Neuronal stem cell (in vitro differentiated cells): ENCODE measurements around the gene AHCTF1.

Experiments
- DNase-seq: peaks from one replicate; pipeline ENCODE4 v3.0.0-alpha.2; 2013; ENCODE audit warnings: low spot score
- H2AFZ ChIP-seq: one replicate; pipeline ENCODE4 v1.6.1; 2013; ENCODE audit warnings: mild to moderate bottlenecking, low read length, inconsistent platforms
- H2AK5ac ChIP-seq: 2 replicates; pipeline ENCODE4 v1.6.1; 2013; ENCODE audit warnings: low read depth, mild to moderate bottlenecking, inconsistent platforms, low read length, moderate library complexity, mixed read lengths
- H2BK120ac ChIP-seq: 2 replicates; pipeline ENCODE4 v1.6.1; 2013; ENCODE audit warnings: low read depth, mild to moderate bottlenecking, inconsistent platforms, low read length, moderate library complexity, mixed read lengths
- H2BK12ac ChIP-seq: one replicate; pipeline ENCODE4 v1.6.1; 2013; ENCODE audit warnings: low read length, inconsistent platforms
- H2BK15ac ChIP-seq: 2 replicates; pipeline ENCODE4 v1.6.1; 2013; ENCODE audit warnings: mild to moderate bottlenecking, low read length, inconsistent platforms, mixed read lengths
- H2BK5ac ChIP-seq: one replicate; pipeline ENCODE4 v1.6.1; 2013; ENCODE audit warnings: inconsistent platforms, mild to moderate bottlenecking, low read length, moderate library complexity
- H3K14ac ChIP-seq: one replicate; pipeline ENCODE4 v1.6.1; 2013; ENCODE audit warnings: low read length, inconsistent platforms
- H3K18ac ChIP-seq: 2 replicates; pipeline ENCODE4 v1.6.1; 2013; ENCODE audit warnings: low read length, inconsistent platforms
- H3K23ac ChIP-seq: 2 replicates; pipeline ENCODE4 v1.6.1; 2013; ENCODE audit warnings: low read depth, mild to moderate bottlenecking, mixed read lengths, low read length, inconsistent platforms; ENCODE audit not compliant: poor library complexity
- H3K27ac ChIP-seq: replicated peaks from 3 replicates; pipeline ENCODE4 v1.5.1; 2013; ENCODE audit warnings: low read length, inconsistent platforms
- H3K27me3 ChIP-seq, 3 experiments: 2 replicates each; pipeline ENCODE4 v1.6.1; 2013; ENCODE audit warnings: low read length in 3 of 3, mild to moderate bottlenecking in 2 of 3, inconsistent platforms in 1 of 3, low read depth in 1 of 3, mixed read lengths in 1 of 3, moderate library complexity in 1 of 3; ENCODE audit not compliant: control insufficient read depth in 3 of 3, insufficient read depth in 3 of 3
- H3K36me3 ChIP-seq, 2 donors: replicated peaks in 1 of 2; 2 replicates each; pipeline ENCODE4 v1.6.1; 2013; ENCODE audit warnings: low read length in 2 of 2; ENCODE audit not compliant: control insufficient read depth in 2 of 2, insufficient read depth in 2 of 2
- H3K4ac ChIP-seq: 2 replicates; pipeline ENCODE4 v1.6.1; 2013; ENCODE audit warnings: inconsistent platforms, mild to moderate bottlenecking, low read length, moderate library complexity
- H3K4me1 ChIP-seq, 2 donors: 1 replicate in 1 of 2; 2 replicates in 1 of 2; pipeline ENCODE4 v1.6.1; 2013; ENCODE audit warnings: low read length in 2 of 2, low read depth in 1 of 2; ENCODE audit not compliant: control insufficient read depth in 2 of 2, insufficient read depth in 1 of 2
- H3K4me2 ChIP-seq: one replicate; pipeline ENCODE4 v1.6.1; 2013; ENCODE audit warnings: mild to moderate bottlenecking, low read length, inconsistent platforms; ENCODE audit not compliant: insufficient read depth, poor library complexity, severe bottlenecking
- H3K4me3 ChIP-seq, 2 donors: 2 replicates each; pipeline ENCODE4 v1.5.1; 2013; ENCODE audit warnings: low read length in 2 of 2, mild to moderate bottlenecking in 2 of 2, inconsistent platforms in 1 of 2, moderate library complexity in 1 of 2
- H3K79me1 ChIP-seq: one replicate; pipeline ENCODE4 v1.6.1; 2013; ENCODE audit warnings: low read depth, mild to moderate bottlenecking, inconsistent platforms, low read length, moderate library complexity
- H3K9ac ChIP-seq: one replicate; pipeline ENCODE4 v1.6.1; 2013; ENCODE audit warnings: mild to moderate bottlenecking, low read depth, low read length, inconsistent platforms; ENCODE audit not compliant: poor library complexity
- H3K9me3 ChIP-seq, 2 donors: replicated peaks in 1 of 2; 2 replicates each; pipeline versions ENCODE3 to v1.6.1; 2013; ENCODE audit warnings: low read length in 2 of 2, mild to moderate bottlenecking in 2 of 2, inconsistent platforms in 1 of 2, low read depth in 1 of 2, mixed read lengths in 1 of 2, moderate library complexity in 1 of 2; ENCODE audit not compliant: control insufficient read depth in 2 of 2, insufficient read depth in 1 of 2
- H4K8ac ChIP-seq: one replicate; pipeline ENCODE4 v1.6.1; 2013; ENCODE audit warnings: low read depth, mild to moderate bottlenecking, inconsistent platforms, low read length, moderate library complexity
- H4K91ac ChIP-seq: one replicate; pipeline ENCODE4 v1.6.1; 2013; ENCODE audit warnings: low read length, low read depth, mild to moderate bottlenecking, inconsistent platforms; ENCODE audit not compliant: poor library complexity
- WGBS, 2 donors: extraction: QIAGEN DNeasy Blood & Tissue Kit; methylation state at CpG; one replicate each; pipeline ENCODE4 v1.1.7; 2013; ENCODE audit warnings: missing lambda C conversion rate in 2 of 2, mixed read lengths in 1 of 2; ENCODE audit not compliant: insufficient read length in 2 of 2, insufficient replicate concordance in 1 of 2; ENCODE audit errors: extremely low coverage in 2 of 2; 5-methylcytosine and 5-hydroxymethylcytosine counted together

Gene AHCTF1

GRCh38 chr1:246971090-246971721 lies 39.5 kb upstream of the AHCTF1 start:
- Histone ChIP-seq H2BK12ac (no peak overlapping the region), H3K27me3 (no peaks in the 10 kb centered on the region), H3K14ac (peak overlapping the region; percentile 49), H3K9me3 (peaks cover 34 to 91% of the 10 kb centered on the region in 2 donors), H3K4me3 (no peak overlapping the region), H3K27ac (no peak overlapping the region), H3K36me3 (peaks cover 20 to 54% of the 10 kb centered on the region in 2 donors), H3K23ac (no peak overlapping the region), H3K79me1 (no peaks in the 10 kb centered on the region), H2AK5ac (no peak overlapping the region), H2BK15ac (no peak overlapping the region), H3K4me2 (no peak overlapping the region), H2BK120ac (no peak overlapping the region), H3K4ac (no peak overlapping the region), H3K18ac (no peak overlapping the region), H4K8ac (no peak overlapping the region), H4K91ac (no peak overlapping the region), H3K4me1 (no peaks in the 10 kb centered on the region), H3K9ac (no peak overlapping the region), H2AFZ (no peak overlapping the region), H2BK5ac (no peak overlapping the region)
- DNase-seq = no peak
- no CpG with 5 or more reads among the region's 12 CpGs for WGBS, 2 donors

- Histone ChIP-seq H4K91ac (no peak overlapping the region), H3K27me3 (no peaks in the 10 kb centered on the region), H3K27ac (no peak overlapping the region), H3K14ac (no peak overlapping the region), H2BK15ac (no peak overlapping the region), H3K79me1 (peaks cover 2% of the 10 kb centered on the region), H2BK5ac (no peak overlapping the region), H3K36me3 (peaks cover 21 to 47% of the 10 kb centered on the region in 2 donors), H3K18ac (no peak overlapping the region), H3K4ac (no peak overlapping the region), H2BK120ac (no peak overlapping the region), H2BK12ac (no peak overlapping the region), H3K23ac (no peak overlapping the region), H3K9ac (no peak overlapping the region), H3K4me3 (no peak overlapping the region), H3K9me3 (peaks cover 29 to 86% of the 10 kb centered on the region in 2 donors), H4K8ac (no peak overlapping the region), H3K4me1 (no peaks in the 10 kb centered on the region), H3K4me2 (no peak overlapping the region), H2AFZ (no peak overlapping the region), H2AK5ac (no peak overlapping the region)
- no CpG with 5 or more reads among the region's 3 CpGs for WGBS, 2 donors
- DNase-seq = no peak
Observed at GRCh38 chr1:246969621-246970020, 37.9 kb upstream of the AHCTF1 start.

GRCh38 chr1:246966502-246966901 lies 34.8 kb upstream of the AHCTF1 start:
- Histone ChIP-seq H4K8ac (no peak overlapping the region), H2BK12ac (no peak overlapping the region), H3K4me3 (no peak overlapping the region), H3K79me1 (peaks cover 2% of the 10 kb centered on the region), H3K23ac (no peak overlapping the region), H3K4me2 (no peak overlapping the region), H3K27ac (no peak overlapping the region), H3K36me3 (peaks cover 30 to 59% of the 10 kb centered on the region in 2 donors), H4K91ac (no peak overlapping the region), H2AK5ac (no peak overlapping the region), H3K9me3 (peaks cover 23 to 76% of the 10 kb centered on the region in 2 donors), H3K14ac (no peak overlapping the region), H3K18ac (no peak overlapping the region), H2AFZ (no peak overlapping the region), H3K9ac (no peak overlapping the region), H3K4ac (no peak overlapping the region), H2BK5ac (no peak overlapping the region), H2BK15ac (no peak overlapping the region), H2BK120ac (no peak overlapping the region), H3K4me1 (peaks cover 0 to 8% of the 10 kb centered on the region in 2 donors), H3K27me3 (no peaks in the 10 kb centered on the region)
- DNase-seq = no peak
- no CpG with 5 or more reads among the region's 2 CpGs for WGBS, 2 donors

- no peaks in the 10 kb centered on the region for H3K79me1 ChIP-seq
- no peak overlapping the region for H3K23ac ChIP-seq
- H3K27me3 ChIP-seq = no peaks in the 10 kb centered on the region
- peaks cover 16 to 76% of the 10 kb centered on the region in 2 donors for H3K36me3 ChIP-seq
- H3K4ac ChIP-seq = no peak overlapping the region
- no peak overlapping the region for H3K18ac ChIP-seq
- peaks cover 5 to 37% of the 10 kb centered on the region in 2 donors for H3K9me3 ChIP-seq
- no peak overlapping the region for H4K8ac ChIP-seq
- no peak overlapping the region for H2BK12ac ChIP-seq
- H2BK15ac ChIP-seq = no peak overlapping the region
- H3K27ac ChIP-seq = no peak overlapping the region
- H3K9ac ChIP-seq = no peak overlapping the region
- H3K4me2 ChIP-seq = no peak overlapping the region
- no peak overlapping the region for H2AFZ ChIP-seq
- no peak overlapping the region for H4K91ac ChIP-seq
- peaks cover 0 to 10% of the 10 kb centered on the region in 2 donors for H3K4me1 ChIP-seq
- no peak overlapping the region for H2BK5ac ChIP-seq
- no peak overlapping the region for H2AK5ac ChIP-seq
- H3K4me3 ChIP-seq = no peak overlapping the region
- no peak overlapping the region for H3K14ac ChIP-seq
- H2BK120ac ChIP-seq = no peak overlapping the region
- no CpG with 5 or more reads among the region's 1 CpG for WGBS, 2 donors
- DNase-seq = no peak
Observed at GRCh38 chr1:246959944-246960693, 28.4 kb upstream of the AHCTF1 start.
